ENCODE measurements around the gene ITPA. TPM values are rescaled to one million over a fixed set of nuclear protein-coding genes. Genes with fewer than 3 reads are reported as not detected.

ITPA gene
- total and polyA plus RNA-seq, 2 donors (not counting 1 experiment from before 2014, with no cell fraction given), result 55.5 to 65.6 TPM

GRCh38 chr20:3245711-3246110, 36.4 kb downstream of the ITPA start:
- DNase-seq (no peak), ATAC-seq (ENCODE audit: low read depth) (no peak)
- no peak overlapping the region for H3K4me3 ChIP-seq (ENCODE audit: control extremely low read depth in 1 of 5, extremely low read depth in 1 of 5, insufficient read depth in 1 of 5, low read depth in 2 of 5, low read length in 4 of 5)
- intact Hi-C loops (cut with micrococcal nuclease), result no loop called here
- Mint-ChIP-seq H3K4me3 (no peak overlapping the region), H3K27ac (no peak overlapping the region), H3K27me3 (peaks cover 34% of the 10 kb centered on the region), H3K4me1 (peaks cover 9% of the 10 kb centered on the region), H3K9me3 (ENCODE audit: insufficient read depth) (no peaks in the 10 kb centered on the region)
- H3K27me3 ChIP-seq (replicated peaks in 1 of 4; ENCODE audit: control extremely low read depth in 1 of 4, control insufficient read depth in 3 of 4, insufficient read depth in 4 of 4, low read length in 3 of 4), result peaks cover 0 to 39% (median 9%) of the 10 kb centered on the region in 4 experiments
- no peak overlapping the region for H3K27ac ChIP-seq (ENCODE audit: low read length in 2 of 2)
- WGBS (ENCODE audit: insufficient coverage), result 100% methylated on average over 1 of the region's 4 CpGs
- H3K79me2 ChIP-seq (ENCODE audit: control insufficient read depth, insufficient read depth, low read length), result no peaks in the 10 kb centered on the region
- H3K4me2 ChIP-seq (replicated peaks; ENCODE audit: low read depth, low read length, poor library complexity, severe bottlenecking), result no peak overlapping the region
- no peak overlapping the region for H3K9ac ChIP-seq (ENCODE audit: low read length)
- CTCF ChIA-PET, result no interaction called here
- H3K9me3 ChIP-seq (ENCODE audit: control extremely low read depth in 1 of 3, control insufficient read depth in 2 of 3, insufficient read depth in 1 of 3, low read length in 2 of 3), result no peaks in the 10 kb centered on the region
- peaks cover 11 to 12% of the 10 kb centered on the region in 2 donors for H3K4me1 ChIP-seq (ENCODE audit: control insufficient read depth in 2 of 2, insufficient read depth in 2 of 2, low read length in 2 of 2)
- TF ChIP-seq EZH2 (IDR thresholded peaks at IDR 0.05; ENCODE audit: borderline replicate concordance, insufficient read depth, low read depth, low read length, poor library complexity, severe bottlenecking) (no peak), CTCF (IDR thresholded peaks at IDR 0.05) (no peak)
- H2AFZ ChIP-seq (ENCODE audit: insufficient read depth, low read depth, low read length, poor library complexity, severe bottlenecking), result no peak overlapping the region
- POLR2A ChIA-PET, result interaction anchor here (0.7 kb wide), 2 partner anchors 80 to 124 kb away, joined by 6 to 8 read pairs; no protein-coding TSS in a partner anchor
- H3K36me3 ChIP-seq (replicated peaks in 1 of 2; ENCODE audit: control extremely low read depth in 1 of 2, control insufficient read depth in 1 of 2, extremely low read depth in 1 of 2, insufficient read depth in 2 of 2, low read length in 1 of 2), result no peaks in the 10 kb centered on the region
- no peaks in the 10 kb centered on the region for H4K20me1 ChIP-seq (ENCODE audit: control insufficient read depth, insufficient read depth, low read length, poor library complexity, severe bottlenecking)

GRCh38 chr20:3246682-3247081, 37.4 kb downstream of the ITPA start:
- intact Hi-C loops (cut with micrococcal nuclease), result no loop called here
- no peak overlapping the region for H3K9ac ChIP-seq (ENCODE audit: low read length)
- H2AFZ ChIP-seq (ENCODE audit: insufficient read depth, low read depth, low read length, poor library complexity, severe bottlenecking), result no peak overlapping the region
- no peak overlapping the region for H3K4me3 ChIP-seq (ENCODE audit: control extremely low read depth in 1 of 5, extremely low read depth in 1 of 5, insufficient read depth in 1 of 5, low read depth in 2 of 5, low read length in 4 of 5)
- peaks cover 11 to 12% of the 10 kb centered on the region in 2 donors for H3K4me1 ChIP-seq (ENCODE audit: control insufficient read depth in 2 of 2, insufficient read depth in 2 of 2, low read length in 2 of 2)
- ChIA-PET CTCF (interaction anchor here (0.6 to 1.0 kb wide), 2 partner anchors 28 to 608 kb away, joined by 3 read pairs; no protein-coding TSS in a partner anchor), POLR2A (no interaction called here)
- Mint-ChIP-seq H3K4me3 (no peak overlapping the region), H3K4me1 (peaks cover 7% of the 10 kb centered on the region), H3K9me3 (ENCODE audit: insufficient read depth) (no peaks in the 10 kb centered on the region), H3K27me3 (peaks cover 28% of the 10 kb centered on the region), H3K27ac (no peak overlapping the region)
- ATAC-seq (ENCODE audit: low read depth) (no peak), DNase-seq (no peak)
- H3K36me3 ChIP-seq (replicated peaks in 1 of 2; ENCODE audit: control extremely low read depth in 1 of 2, control insufficient read depth in 1 of 2, extremely low read depth in 1 of 2, insufficient read depth in 2 of 2, low read length in 1 of 2), result no peaks in the 10 kb centered on the region
- 88% methylated on average over 1 of the region's 1 CpG for WGBS (ENCODE audit: insufficient coverage)
- H3K27ac ChIP-seq (ENCODE audit: low read length in 2 of 2), result no peak overlapping the region
- no peak overlapping the region for H3K4me2 ChIP-seq (replicated peaks; ENCODE audit: low read depth, low read length, poor library complexity, severe bottlenecking)
- TF ChIP-seq EZH2 (IDR thresholded peaks at IDR 0.05; ENCODE audit: borderline replicate concordance, insufficient read depth, low read depth, low read length, poor library complexity, severe bottlenecking), result no peak
- TF ChIP-seq CTCF (IDR thresholded peaks at IDR 0.05), result no peak
- no peaks in the 10 kb centered on the region for H3K9me3 ChIP-seq (ENCODE audit: control extremely low read depth in 1 of 3, control insufficient read depth in 2 of 3, insufficient read depth in 1 of 3, low read length in 2 of 3)
- H3K79me2 ChIP-seq (ENCODE audit: control insufficient read depth, insufficient read depth, low read length), result no peaks in the 10 kb centered on the region
- peaks cover 0 to 33% (median 9%) of the 10 kb centered on the region in 4 experiments for H3K27me3 ChIP-seq (replicated peaks in 1 of 4; ENCODE audit: control extremely low read depth in 1 of 4, control insufficient read depth in 3 of 4, insufficient read depth in 4 of 4, low read length in 3 of 4)
- no peaks in the 10 kb centered on the region for H4K20me1 ChIP-seq (ENCODE audit: control insufficient read depth, insufficient read depth, low read length, poor library complexity, severe bottlenecking)

Measured in B cell (primary cell).